ENCODE data around the gene SASH3.

- no peak for TF ChIP-seq POLR2A (IDR thresholded peaks at IDR 0.05)
- TF ChIP-seq, protein P1, sequence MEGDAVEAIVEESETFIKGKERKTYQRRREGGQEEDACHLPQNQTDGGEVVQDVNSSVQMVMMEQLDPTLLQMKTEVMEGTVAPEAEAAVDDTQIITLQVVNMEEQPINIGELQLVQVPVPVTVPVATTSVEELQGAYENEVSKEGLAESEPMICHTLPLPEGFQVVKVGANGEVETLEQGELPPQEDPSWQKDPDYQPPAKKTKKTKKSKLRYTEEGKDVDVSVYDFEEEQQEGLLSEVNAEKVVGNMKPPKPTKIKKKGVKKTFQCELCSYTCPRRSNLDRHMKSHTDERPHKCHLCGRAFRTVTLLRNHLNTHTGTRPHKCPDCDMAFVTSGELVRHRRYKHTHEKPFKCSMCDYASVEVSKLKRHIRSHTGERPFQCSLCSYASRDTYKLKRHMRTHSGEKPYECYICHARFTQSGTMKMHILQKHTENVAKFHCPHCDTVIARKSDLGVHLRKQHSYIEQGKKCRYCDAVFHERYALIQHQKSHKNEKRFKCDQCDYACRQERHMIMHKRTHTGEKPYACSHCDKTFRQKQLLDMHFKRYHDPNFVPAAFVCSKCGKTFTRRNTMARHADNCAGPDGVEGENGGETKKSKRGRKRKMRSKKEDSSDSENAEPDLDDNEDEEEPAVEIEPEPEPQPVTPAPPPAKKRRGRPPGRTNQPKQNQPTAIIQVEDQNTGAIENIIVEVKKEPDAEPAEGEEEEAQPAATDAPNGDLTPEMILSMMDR (IDR thresholded peaks at IDR 0.05): no peak
Observed at GRCh38 chrX:129793604-129794191, 13.9 kb downstream of the SASH3 start.
